Hepatocyte (in vitro differentiated cells): ENCODE data around the gene MEGF8. TPM values are rescaled to one million over a fixed set of nuclear protein-coding genes. Genes with fewer than 3 reads are reported as not detected.
A peak's percentile ranks its signal among the peaks of the same experiment; 100 is the strongest.

Experiments
- DNase-seq: peaks from one replicate; pipeline ENCODE4 v3.0.0-alpha.2; 2016; ENCODE audit warnings: low spot score
- H2AFZ ChIP-seq: fragments of 200-600 bp; sonication (generic); 2 replicates; pipeline ENCODE4 v1.6.0; 2016; ENCODE audit warnings: antibody characterized with exemption, mild to moderate bottlenecking
- H3K27ac ChIP-seq: fragments of 200-600 bp; sonication (generic); 2 replicates; pipeline ENCODE4 v1.5.1; 2016; ENCODE audit warnings: mild to moderate bottlenecking
- H3K27me3 ChIP-seq: fragments of 200-600 bp; sonication (generic); 2 replicates; pipeline ENCODE4 v1.6.1; 2016
- H3K36me3 ChIP-seq: fragments of 200-600 bp; sonication (generic); replicated peaks from 2 replicates; pipeline ENCODE4 v1.5.1; 2016; ENCODE audit warnings: low read depth; ENCODE audit not compliant: insufficient read depth
- H3K4me1 ChIP-seq: fragments of 200-600 bp; sonication (generic); 2 replicates; pipeline ENCODE4 v1.5.1; 2016; ENCODE audit warnings: mild to moderate bottlenecking, moderate library complexity; ENCODE audit not compliant: insufficient read depth
- H3K4me2 ChIP-seq: fragments of 200-600 bp; sonication (generic); 2 replicates; pipeline ENCODE4 v1.6.0; 2016
- H3K4me3 ChIP-seq: fragments of 200-600 bp; sonication (generic); 2 replicates; pipeline ENCODE4 v1.5.1; 2016; ENCODE audit warnings: mild to moderate bottlenecking
- H3K79me2 ChIP-seq: fragments of 200-600 bp; sonication (generic); 2 replicates; pipeline ENCODE4 v1.6.0; 2017; ENCODE audit warnings: mild to moderate bottlenecking
- H3K9me2 ChIP-seq: fragments of 200-600 bp; sonication (generic); replicated peaks from 2 replicates; pipeline ENCODE4 v1.6.0; 2017; ENCODE audit warnings: mild to moderate bottlenecking; ENCODE audit not compliant: insufficient read depth
- H3K9me3 ChIP-seq: fragments of 200-600 bp; sonication (generic); 2 replicates; pipeline ENCODE4 v1.5.1; 2016; ENCODE audit warnings: low read depth, mild to moderate bottlenecking
- H4K20me1 ChIP-seq: fragments of 200-600 bp; sonication (generic); 2 replicates; pipeline ENCODE4 v1.6.0; 2016; ENCODE audit warnings: mild to moderate bottlenecking; ENCODE audit not compliant: insufficient read depth, poor library complexity, severe bottlenecking
- EZH2 ChIP-seq: fragments of 200-600 bp; sonication (generic); IDR thresholded peaks from 2 replicates; pipeline ENCODE4 v1.6.1; 2016; ENCODE audit warnings: antibody characterized with exemption, mild to moderate bottlenecking, borderline replicate concordance
- EZH2phosphoT487 ChIP-seq: fragments of 200-600 bp; sonication (generic); IDR thresholded peaks from one replicate; pipeline ENCODE4 v1.6.1; 2018; ENCODE audit warnings: antibody characterized with exemption, mild to moderate bottlenecking, low read depth, moderate library complexity; ENCODE audit not compliant: unreplicated experiment, severe bottlenecking
- WGBS: methylation state at CpG from one replicate; pipeline ENCODE4 v1.1.6; 2016; ENCODE audit warnings: low lambda C conversion rate; ENCODE audit errors: missing lambda C conversion rate; 5-methylcytosine and 5-hydroxymethylcytosine counted together
- polyA plus RNA-seq: library from polyadenylated mRNA; unstranded; fragments of >200 nt; fragmentation: Nextera tagmentation; extraction: Ambion mirVana; gene quantifications from 2 replicates; pipeline ENCODE4 v1.2.1, GENCODE V29; 2016
- total RNA-seq: library from RNA; depleted of rRNA; stranded (reverse); fragments of >200 nt; gene quantifications from 2 replicates; pipeline ENCODE4 v1.2.3, GENCODE V29; 2014
- TF ChIP-seq, protein P1 (sequence below): fragments of 200-600 bp; sonication (generic); IDR thresholded peaks from 2 replicates; pipeline ENCODE4 v1.5.1; 2016; ENCODE audit warnings: antibody characterized with exemption, mild to moderate bottlenecking; ENCODE audit not compliant: poor library complexity

MEGF8 gene
- total and polyA plus RNA-seq, 2 experiments from 2014 or later, result 8.3 to 19.2 TPM

DNA sequence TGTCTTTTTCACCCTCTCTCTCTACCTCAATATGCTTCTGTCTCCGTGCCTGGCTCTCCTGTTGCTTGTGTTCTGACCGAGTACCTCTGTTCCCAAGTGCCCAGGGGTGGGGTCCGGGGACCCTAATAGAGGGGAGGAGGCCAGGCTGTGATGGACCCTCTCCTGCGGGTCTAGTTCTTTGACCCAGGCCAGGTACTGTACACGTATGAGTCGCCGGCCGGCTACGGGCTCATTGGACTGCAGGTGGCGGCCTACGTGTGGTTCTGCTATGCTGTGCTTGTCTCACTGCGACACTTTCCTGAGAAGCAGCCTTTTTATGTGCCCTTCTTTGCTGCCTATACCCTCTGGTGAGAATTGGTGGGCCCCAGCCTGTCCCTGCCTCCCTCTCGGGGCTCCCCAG is 7.9 kb upstream of the MEGF8 start:
- H3K4me3 ChIP-seq, result no peak overlapping the region
- no peaks in the 10 kb centered on the region for H3K36me3 ChIP-seq
- no peak for DNase-seq
- 72% methylated on average over 13 of the region's 13 CpGs for WGBS
- no peaks in the 10 kb centered on the region for H4K20me1 ChIP-seq
- TF ChIP-seq, protein P1, sequence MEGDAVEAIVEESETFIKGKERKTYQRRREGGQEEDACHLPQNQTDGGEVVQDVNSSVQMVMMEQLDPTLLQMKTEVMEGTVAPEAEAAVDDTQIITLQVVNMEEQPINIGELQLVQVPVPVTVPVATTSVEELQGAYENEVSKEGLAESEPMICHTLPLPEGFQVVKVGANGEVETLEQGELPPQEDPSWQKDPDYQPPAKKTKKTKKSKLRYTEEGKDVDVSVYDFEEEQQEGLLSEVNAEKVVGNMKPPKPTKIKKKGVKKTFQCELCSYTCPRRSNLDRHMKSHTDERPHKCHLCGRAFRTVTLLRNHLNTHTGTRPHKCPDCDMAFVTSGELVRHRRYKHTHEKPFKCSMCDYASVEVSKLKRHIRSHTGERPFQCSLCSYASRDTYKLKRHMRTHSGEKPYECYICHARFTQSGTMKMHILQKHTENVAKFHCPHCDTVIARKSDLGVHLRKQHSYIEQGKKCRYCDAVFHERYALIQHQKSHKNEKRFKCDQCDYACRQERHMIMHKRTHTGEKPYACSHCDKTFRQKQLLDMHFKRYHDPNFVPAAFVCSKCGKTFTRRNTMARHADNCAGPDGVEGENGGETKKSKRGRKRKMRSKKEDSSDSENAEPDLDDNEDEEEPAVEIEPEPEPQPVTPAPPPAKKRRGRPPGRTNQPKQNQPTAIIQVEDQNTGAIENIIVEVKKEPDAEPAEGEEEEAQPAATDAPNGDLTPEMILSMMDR, result no peak
- TF ChIP-seq EZH2 (no peak), EZH2phosphoT487 (no peak)
- no peak overlapping the region for H3K4me2 ChIP-seq
- no peaks in the 10 kb centered on the region for H3K9me2 ChIP-seq
- H3K27me3 ChIP-seq, result peaks cover 41% of the 10 kb centered on the region
- no peaks in the 10 kb centered on the region for H3K4me1 ChIP-seq
- H3K27ac ChIP-seq, result no peak overlapping the region
- no peaks in the 10 kb centered on the region for H3K79me2 ChIP-seq
- H2AFZ ChIP-seq, result no peak overlapping the region
- H3K9me3 ChIP-seq, result no peaks in the 10 kb centered on the region

DNA sequence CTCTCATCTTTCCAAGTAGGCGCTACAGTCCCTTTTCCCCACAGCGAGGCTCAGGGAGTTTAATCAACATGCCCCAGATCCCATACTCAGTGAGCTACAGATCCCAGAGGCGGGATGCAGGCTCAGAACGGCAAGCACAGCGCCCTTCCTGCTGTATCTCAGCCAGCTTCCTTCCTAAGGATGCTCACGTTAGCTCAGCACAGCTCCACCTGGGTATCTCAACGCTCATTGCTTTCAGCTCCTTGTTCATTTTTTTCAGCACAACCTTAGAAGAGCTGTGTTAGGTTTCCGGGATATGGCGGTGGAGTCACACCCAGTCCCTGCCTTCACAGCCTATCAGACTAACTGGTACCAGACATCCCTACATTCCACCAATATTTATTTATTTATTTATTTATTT is 3.1 kb upstream of the MEGF8 start:
- H3K4me1 ChIP-seq, result peaks cover 16% of the 10 kb centered on the region
- H3K36me3 ChIP-seq, result no peaks in the 10 kb centered on the region
- WGBS, result 84% methylated on average over 9 of the region's 9 CpGs
- no peaks in the 10 kb centered on the region for H3K9me2 ChIP-seq
- H3K4me3 ChIP-seq, result no peak overlapping the region
- H3K27me3 ChIP-seq, result peaks cover 45% of the 10 kb centered on the region
- H2AFZ ChIP-seq, result no peak overlapping the region
- H3K79me2 ChIP-seq, result peaks cover 16% of the 10 kb centered on the region
- no peak overlapping the region for H3K4me2 ChIP-seq
- H3K9me3 ChIP-seq, result no peaks in the 10 kb centered on the region
- TF ChIP-seq EZH2 (no peak), EZH2phosphoT487 (no peak)
- TF ChIP-seq, protein P1, result no peak
- DNase-seq, result no peak
- no peak overlapping the region for H3K27ac ChIP-seq
- no peaks in the 10 kb centered on the region for H4K20me1 ChIP-seq

DNA sequence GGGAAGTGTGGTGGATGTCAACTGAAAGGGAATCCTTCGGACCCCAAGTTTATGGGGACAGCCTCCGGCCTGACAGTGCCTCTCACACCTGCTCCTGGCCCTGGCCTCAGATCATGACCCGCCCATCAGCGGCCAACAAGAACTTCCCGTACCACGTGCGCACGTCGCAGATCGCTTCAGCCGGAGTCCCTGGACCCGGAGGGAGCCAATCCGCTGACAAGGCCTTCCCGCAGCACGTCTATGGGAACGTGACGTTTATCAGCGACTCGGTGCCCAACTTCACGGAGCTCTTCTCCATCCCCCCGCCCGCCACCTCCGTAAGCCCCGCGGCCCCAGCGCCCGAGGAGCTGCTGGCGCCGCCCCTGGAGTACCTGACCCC is 2.0 kb upstream of the MEGF8 start:
- H3K79me2 ChIP-seq, result peaks cover 28% of the 10 kb centered on the region
- no peak for DNase-seq

More for the DNA sequence above, 2.0 kb upstream of the MEGF8 start:
- Histone ChIP-seq H3K27ac (no peak overlapping the region), H3K27me3 (peaks cover 45% of the 10 kb centered on the region), H3K9me2 (no peaks in the 10 kb centered on the region), H2AFZ (no peak overlapping the region), H3K4me2 (peak overlapping the region; percentile 64), H3K4me3 (no peak overlapping the region), H3K36me3 (no peaks in the 10 kb centered on the region), H3K9me3 (no peaks in the 10 kb centered on the region), H3K4me1 (peaks cover 25% of the 10 kb centered on the region), H4K20me1 (no peaks in the 10 kb centered on the region)
- TF ChIP-seq EZH2phosphoT487 (no peak), EZH2 (no peak)
- TF ChIP-seq, protein P1, result no peak
- WGBS, result 26% methylated on average over 7 of the region's 29 CpGs
